HCT116 (cell line): ENCODE measurements around the gene IL1R2. TPM values are rescaled to one million over a fixed set of nuclear protein-coding genes. Genes with fewer than 3 reads are reported as not detected.

ENCODE experiments used
- ATAC-seq: fragments of 200-7000 bp; cut with Tn5 transposase; 2 replicates; pipeline ENCODE4 v1.9.1; 2020; ENCODE audit warnings: mild to moderate bottlenecking, moderate library complexity
- BruUV-seq: library from RNA; stranded (reverse); fragments of 400-500 nt; replicated peaks from 2 replicates; lab custom pipeline; 2021; lab: Mats Ljungman, UMichigan
- CTCF ChIA-PET: fragments of 300-600 bp; sonication (Branson Sonifier 250); formaldehyde crosslinking; loops from one replicate; lab custom pipeline; 2021; ENCODE audit warnings: antibody characterized with exemption; lab: Charles Lee
- POLR2A ChIA-PET: fragments of 300-600, 350-600 bp; sonication (Branson Sonifier 250); formaldehyde crosslinking; loops from one replicate; lab custom pipeline; 2021; ENCODE audit warnings: antibody characterized with exemption; lab: Charles Lee
- RAD21 ChIA-PET, 2 experiments: fragments of 300-600 bp; sonication (Branson Sonifier 250); formaldehyde crosslinking; loops; one replicate each; lab custom pipeline; 2023; ENCODE audit warnings: low total read pairs in 2 of 2; ENCODE audit not compliant: uncharacterized antibody in 2 of 2, unreplicated experiment in 2 of 2, low non-redundant PET in 1 of 2; lab: Charles Lee
- DNase-seq: peaks from one replicate; pipeline ENCODE4 v3.0.0-alpha.2; 2010; ENCODE audit warnings: low read depth, low spot score
- H2AFZ ChIP-seq: fragments of 200-600 bp; shearing (Covaris generic), sonication (generic); 2 replicates; pipeline ENCODE4 v1.6.1; 2017; ENCODE audit warnings: low read depth, mixed run types, mixed read lengths, antibody characterized with exemption, low read length; ENCODE audit not compliant: poor library complexity, severe bottlenecking
- H3K27ac ChIP-seq: 2 replicates; pipeline ENCODE4 v1.5.1; 2012; ENCODE audit warnings: low read depth, low read length
- H3K27me3 ChIP-seq: fragments of 200-600 bp; sonication (generic); 2 replicates; pipeline ENCODE4 v1.6.1; 2016; ENCODE audit warnings: mixed run types, low read length, mixed read lengths; ENCODE audit not compliant: insufficient read depth
- H3K36me3 ChIP-seq, 2 experiments: fragments of 200-500 bp in 1 of 2; fragments of 200-600 bp in 1 of 2; sonication (Bioruptor generic) in 1 of 2; sonication (generic) in 1 of 2; 2 replicates each; pipeline versions ENCODE4 v1.5.1 to v1.6.1; 2014 to 2016; ENCODE audit warnings: low read length in 2 of 2, inconsistent platforms in 1 of 2, mixed read lengths in 1 of 2, mixed run types in 1 of 2; ENCODE audit not compliant: insufficient read depth in 2 of 2, control insufficient read depth in 1 of 2
- H3K4me1 ChIP-seq, 2 experiments: fragments of 200-600 bp in 1 of 2; sonication (generic) in 1 of 2; 2 replicates each; pipeline versions ENCODE4 v1.5.1 to v1.6.1; 2012 to 2017; ENCODE audit warnings: low read length in 2 of 2, inconsistent platforms in 1 of 2, mild to moderate bottlenecking in 1 of 2, mixed read lengths in 1 of 2, mixed run types in 1 of 2, moderate library complexity in 1 of 2; ENCODE audit not compliant: insufficient read depth in 2 of 2, control insufficient read depth in 1 of 2
- H3K4me2 ChIP-seq: fragments of 200-600 bp; sonication (generic); 2 replicates; pipeline ENCODE4 v1.6.1; 2017; ENCODE audit warnings: mixed run types, low read length, mixed read lengths
- H3K4me3 ChIP-seq, 2 experiments: fragments of 200-600 bp in 1 of 2; sonication (generic) in 1 of 2; replicated peaks in 1 of 2; 2 replicates each; pipeline ENCODE4 v1.5.1; 2011 to 2016; ENCODE audit warnings: low read length in 2 of 2, control low read depth in 1 of 2, low read depth in 1 of 2, mild to moderate bottlenecking in 1 of 2, mixed read lengths in 1 of 2, mixed run types in 1 of 2
- H3K79me2 ChIP-seq: fragments of 200-600 bp; sonication (generic); 2 replicates; pipeline ENCODE4 v1.6.1; 2017; ENCODE audit warnings: mild to moderate bottlenecking, mixed run types, low read length, moderate library complexity, mixed read lengths; ENCODE audit not compliant: insufficient read depth
- H3K9ac ChIP-seq: fragments of 200-600 bp; sonication (generic); 2 replicates; pipeline ENCODE4 v1.6.1; 2016; ENCODE audit warnings: low read length, mixed read lengths
- H3K9me2 ChIP-seq: fragments of 200-600 bp; sonication (generic), shearing (Covaris generic); 2 replicates; pipeline ENCODE4 v1.6.1; 2017; ENCODE audit warnings: mixed run types, mild to moderate bottlenecking, moderate library complexity; ENCODE audit not compliant: insufficient read depth
- H3K9me3 ChIP-seq, 2 experiments: fragments of 200-500 bp in 1 of 2; fragments of 200-600 bp in 1 of 2; sonication (Bioruptor generic) in 1 of 2; sonication (generic) in 1 of 2; 2 replicates each; pipeline ENCODE4 v1.6.1; 2014 to 2017; ENCODE audit warnings: low read length in 2 of 2, mixed read lengths in 2 of 2, inconsistent platforms in 1 of 2, low read depth in 1 of 2, mild to moderate bottlenecking in 1 of 2, mixed run types in 1 of 2, moderate library complexity in 1 of 2; ENCODE audit not compliant: control insufficient read depth in 1 of 2, insufficient read depth in 1 of 2
- H4K20me1 ChIP-seq: fragments of 200-600 bp; sonication (generic), shearing (Covaris generic); 2 replicates; pipeline ENCODE4 v1.6.1; 2017; ENCODE audit warnings: mixed run types, mild to moderate bottlenecking, moderate library complexity; ENCODE audit not compliant: insufficient read depth
- CBX3 ChIP-seq: IDR thresholded peaks from 2 replicates; pipeline ENCODE4 v1.6.1; 2012; ENCODE audit warnings: low read depth
- CEBPB ChIP-seq: IDR thresholded peaks from 2 replicates; pipeline ENCODE4 v1.6.1; 2012; ENCODE audit warnings: low read depth
- EGR1 ChIP-seq: IDR thresholded peaks from 2 replicates; pipeline ENCODE4 v1.6.1; 2012; ENCODE audit warnings: low read depth
- ELF1 ChIP-seq: IDR thresholded peaks from 2 replicates; pipeline ENCODE4 v1.6.1; 2012; ENCODE audit warnings: low read depth, borderline replicate concordance
- EZH2 ChIP-seq: fragments of 200-600 bp; sonication (generic); IDR thresholded peaks from 2 replicates; pipeline ENCODE4 v1.6.1; 2017; ENCODE audit warnings: antibody characterized with exemption, mixed run types
- EZH2phosphoT487 ChIP-seq: fragments of 200-600 bp; IDR thresholded peaks from 2 replicates; pipeline ENCODE4 v1.6.1; 2018; ENCODE audit warnings: antibody characterized with exemption, borderline replicate concordance
- POLR2A ChIP-seq: IDR thresholded peaks from 2 replicates; pipeline ENCODE4 v1.7.0; 2011; ENCODE audit warnings: borderline replicate concordance; ENCODE audit not compliant: insufficient read depth, insufficient read length; ENCODE audit errors: extremely low read depth
- POLR2AphosphoS5 ChIP-seq: IDR thresholded peaks from 2 replicates; pipeline ENCODE4 v1.6.1; 2011; ENCODE audit warnings: mild to moderate bottlenecking, low read depth, low read length, moderate library complexity
- SIN3A ChIP-seq: IDR thresholded peaks from 2 replicates; pipeline ENCODE4 v1.6.1; 2012; ENCODE audit warnings: low read depth
- intact Hi-C: fragments of 100-400 bp; cut with micrococcal nuclease; formaldehyde crosslinking; loops from 2 replicates; pipeline ENCODE4 v1.10.0; 2022
- total RNA-seq: library from RNA; stranded (reverse); gene quantifications from one replicate; pipeline ENCODE4 v1.2.1, GENCODE V29; 2021; ENCODE audit not compliant: unreplicated experiment
- TF ChIP-seq, protein P1 (sequence below): IDR thresholded peaks from 2 replicates; pipeline ENCODE4 v1.6.1; 2012
- TF ChIP-seq, protein P2 (sequence below): IDR thresholded peaks from 2 replicates; pipeline ENCODE4 v1.6.1; 2012

IL1R2 gene
- total RNA-seq, 1 experiment from 2014 or later = 0.52 TPM

DNA sequence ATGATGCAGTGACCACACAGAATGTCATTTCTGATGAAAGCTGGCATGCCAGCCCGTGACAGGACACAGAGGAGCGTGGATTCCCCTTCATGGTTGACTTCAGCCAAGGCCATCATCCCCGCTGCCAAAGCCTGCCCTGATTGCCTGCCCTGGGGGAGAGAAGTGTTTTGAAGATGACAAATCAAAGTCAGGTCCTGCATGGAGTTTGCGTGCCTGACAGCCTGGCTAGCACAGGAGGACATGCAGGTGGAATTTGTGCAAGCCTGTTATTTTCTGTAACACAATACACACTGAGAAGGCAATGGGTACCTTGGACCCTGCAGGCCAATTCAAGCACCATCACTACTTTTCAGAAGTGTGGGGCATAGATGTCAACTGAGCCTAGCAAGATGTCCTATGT lies 5.4 kb upstream of the IL1R2 start:
- intact Hi-C loops = loop anchor here (10.0 kb wide), 1 partner anchor 572 kb away; no protein-coding TSS in a partner anchor
- TF ChIP-seq, protein P1, sequence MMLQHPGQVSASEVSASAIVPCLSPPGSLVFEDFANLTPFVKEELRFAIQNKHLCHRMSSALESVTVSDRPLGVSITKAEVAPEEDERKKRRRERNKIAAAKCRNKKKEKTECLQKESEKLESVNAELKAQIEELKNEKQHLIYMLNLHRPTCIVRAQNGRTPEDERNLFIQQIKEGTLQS = no peak
- TF ChIP-seq ELF1 (no peak), CBX3 (no peak), EZH2phosphoT487 (no peak), CEBPB (no peak), SIN3A (no peak), POLR2A (no peak), EZH2 (no peak), EGR1 (no peak), POLR2AphosphoS5 (no peak)
- TF ChIP-seq, protein P2, sequence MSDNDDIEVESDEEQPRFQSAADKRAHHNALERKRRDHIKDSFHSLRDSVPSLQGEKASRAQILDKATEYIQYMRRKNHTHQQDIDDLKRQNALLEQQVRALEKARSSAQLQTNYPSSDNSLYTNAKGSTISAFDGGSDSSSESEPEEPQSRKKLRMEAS = no peak
- Histone ChIP-seq H3K27me3 (peaks cover 7% of the 10 kb centered on the region; the same call in 1 of the 2 replicates), H2AFZ (no peak overlapping the region), H3K4me3 (no peak overlapping the region), H3K4me1 (no peaks in the 10 kb centered on the region), H3K9me2 (no peaks in the 10 kb centered on the region), H3K9ac (no peak overlapping the region), H3K36me3 (no peaks in the 10 kb centered on the region), H3K79me2 (no peaks in the 10 kb centered on the region), H3K4me2 (no peak overlapping the region), H3K27ac (no peak overlapping the region), H4K20me1 (no peaks in the 10 kb centered on the region), H3K9me3 (no peaks in the 10 kb centered on the region)
- POLR2A ChIA-PET = no interaction called here
- no peak for ATAC-seq
- DNase-seq = no peak
- CTCF ChIA-PET = no interaction called here
- RAD21 ChIA-PET = no interaction called here
- no TSS peak for BruUV-seq
